Uterus (tissue), 2 donors: Measurements from ENCODE around the gene FNDC11.

ENCODE experiments used
- POLR2A ChIP-seq, 2 donors: fragments of 450-650 bp; IDR thresholded peaks; one replicate each; pipeline ENCODE4 v1.6.1; 2016; ENCODE audit warnings: antibody characterized with exemption in 2 of 2, mild to moderate bottlenecking in 1 of 2, moderate library complexity in 1 of 2
- TF ChIP-seq, protein P1 (sequence below), 4 experiments: fragments of 200-600 bp in 2 of 4; fragments of 450-650 bp in 2 of 4; sonication (generic) in 2 of 4; IDR thresholded peaks; one replicate each; pipeline ENCODE4 v1.5.1; 2016 to 2019; ENCODE audit warnings: antibody characterized with exemption in 4 of 4, mild to moderate bottlenecking in 2 of 4, moderate library complexity in 1 of 4

GRCh38 chr20:63582382-63583063, 28.6 kb downstream of the FNDC11 start:
- TF ChIP-seq, protein P1, sequence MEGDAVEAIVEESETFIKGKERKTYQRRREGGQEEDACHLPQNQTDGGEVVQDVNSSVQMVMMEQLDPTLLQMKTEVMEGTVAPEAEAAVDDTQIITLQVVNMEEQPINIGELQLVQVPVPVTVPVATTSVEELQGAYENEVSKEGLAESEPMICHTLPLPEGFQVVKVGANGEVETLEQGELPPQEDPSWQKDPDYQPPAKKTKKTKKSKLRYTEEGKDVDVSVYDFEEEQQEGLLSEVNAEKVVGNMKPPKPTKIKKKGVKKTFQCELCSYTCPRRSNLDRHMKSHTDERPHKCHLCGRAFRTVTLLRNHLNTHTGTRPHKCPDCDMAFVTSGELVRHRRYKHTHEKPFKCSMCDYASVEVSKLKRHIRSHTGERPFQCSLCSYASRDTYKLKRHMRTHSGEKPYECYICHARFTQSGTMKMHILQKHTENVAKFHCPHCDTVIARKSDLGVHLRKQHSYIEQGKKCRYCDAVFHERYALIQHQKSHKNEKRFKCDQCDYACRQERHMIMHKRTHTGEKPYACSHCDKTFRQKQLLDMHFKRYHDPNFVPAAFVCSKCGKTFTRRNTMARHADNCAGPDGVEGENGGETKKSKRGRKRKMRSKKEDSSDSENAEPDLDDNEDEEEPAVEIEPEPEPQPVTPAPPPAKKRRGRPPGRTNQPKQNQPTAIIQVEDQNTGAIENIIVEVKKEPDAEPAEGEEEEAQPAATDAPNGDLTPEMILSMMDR (IDR thresholded peaks at IDR 0.05), result no peak
- TF ChIP-seq POLR2A (IDR thresholded peaks at IDR 0.05), result no peak
